ENCODE measurements around the gene PGAP1. TPM values are rescaled to one million over a fixed set of nuclear protein-coding genes. Genes with fewer than 3 reads are reported as not detected.
A peak's percentile ranks its signal among the peaks of the same experiment; 100 is the strongest.

PGAP1 gene, protein sequence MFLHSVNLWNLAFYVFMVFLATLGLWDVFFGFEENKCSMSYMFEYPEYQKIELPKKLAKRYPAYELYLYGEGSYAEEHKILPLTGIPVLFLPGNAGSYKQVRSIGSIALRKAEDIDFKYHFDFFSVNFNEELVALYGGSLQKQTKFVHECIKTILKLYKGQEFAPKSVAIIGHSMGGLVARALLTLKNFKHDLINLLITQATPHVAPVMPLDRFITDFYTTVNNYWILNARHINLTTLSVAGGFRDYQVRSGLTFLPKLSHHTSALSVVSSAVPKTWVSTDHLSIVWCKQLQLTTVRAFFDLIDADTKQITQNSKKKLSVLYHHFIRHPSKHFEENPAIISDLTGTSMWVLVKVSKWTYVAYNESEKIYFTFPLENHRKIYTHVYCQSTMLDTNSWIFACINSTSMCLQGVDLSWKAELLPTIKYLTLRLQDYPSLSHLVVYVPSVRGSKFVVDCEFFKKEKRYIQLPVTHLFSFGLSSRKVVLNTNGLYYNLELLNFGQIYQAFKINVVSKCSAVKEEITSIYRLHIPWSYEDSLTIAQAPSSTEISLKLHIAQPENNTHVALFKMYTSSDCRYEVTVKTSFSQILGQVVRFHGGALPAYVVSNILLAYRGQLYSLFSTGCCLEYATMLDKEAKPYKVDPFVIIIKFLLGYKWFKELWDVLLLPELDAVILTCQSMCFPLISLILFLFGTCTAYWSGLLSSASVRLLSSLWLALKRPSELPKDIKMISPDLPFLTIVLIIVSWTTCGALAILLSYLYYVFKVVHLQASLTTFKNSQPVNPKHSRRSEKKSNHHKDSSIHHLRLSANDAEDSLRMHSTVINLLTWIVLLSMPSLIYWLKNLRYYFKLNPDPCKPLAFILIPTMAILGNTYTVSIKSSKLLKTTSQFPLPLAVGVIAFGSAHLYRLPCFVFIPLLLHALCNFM
- total RNA-seq = 1 to 10 TPM; 7.9 to 9.0 TPM
- long read RNA-seq, full-length matches to known transcripts = 2 of 2 reads
- long read RNA-seq, partial matches to known transcripts = 0 of 2 reads
- long read RNA-seq, other reads (novel, unspliced or antisense) = 0 of 2 reads

DNA sequence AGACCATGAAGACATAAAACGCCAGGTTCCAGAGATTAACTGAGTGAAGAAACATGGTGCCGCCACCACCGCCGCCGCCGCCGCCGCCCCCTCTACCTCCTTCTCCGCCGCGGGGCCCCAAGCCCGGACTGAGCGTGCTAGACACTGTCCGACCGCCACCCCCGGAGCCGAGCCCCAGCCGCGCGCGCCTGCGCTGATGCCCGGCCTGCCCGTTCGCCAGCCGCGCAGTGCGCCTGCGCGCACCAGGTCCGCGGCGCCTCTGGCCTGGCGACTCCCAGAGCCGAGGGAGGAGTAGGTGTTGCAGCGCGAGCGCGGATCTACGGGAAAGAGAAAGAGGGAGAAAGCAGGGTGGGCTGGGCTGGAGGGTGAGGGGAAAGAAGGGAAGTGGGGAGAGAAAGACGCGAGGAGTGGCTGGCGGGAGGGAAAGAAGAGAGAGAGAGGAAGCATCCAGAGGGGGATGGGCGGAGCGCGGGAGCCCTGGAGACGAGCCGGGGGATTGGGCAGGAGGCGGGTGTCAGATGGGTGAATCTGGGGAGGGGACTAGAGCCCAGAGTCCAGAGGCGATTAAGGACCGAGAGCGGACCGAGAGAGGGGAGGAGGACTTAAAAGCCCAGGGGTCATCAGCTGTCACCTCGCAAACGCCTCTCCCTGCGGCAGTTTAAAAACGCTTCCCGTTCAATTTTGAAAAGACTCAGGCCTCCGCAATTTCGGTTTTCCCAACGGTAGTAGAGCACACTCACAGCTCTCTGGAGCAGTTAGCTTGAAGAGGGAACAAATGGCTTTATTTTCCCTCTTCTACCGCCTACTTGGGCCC lies at the start of gene PGAP1:
Gene PGAP1 (minus strand): TSS at position 146 of the 814 bp plus-strand sequence. CDS start 91 bp downstream, at position 55.
- intact Hi-C loops (cut with DNase I) = loop anchor here in 1 of 2 donors (2.0 kb wide), 1 partner anchor 62 kb away; no protein-coding TSS in a partner anchor
- DNase-seq (peak; percentile 93), ATAC-seq (peak; percentile 98 to 99)

DNA sequence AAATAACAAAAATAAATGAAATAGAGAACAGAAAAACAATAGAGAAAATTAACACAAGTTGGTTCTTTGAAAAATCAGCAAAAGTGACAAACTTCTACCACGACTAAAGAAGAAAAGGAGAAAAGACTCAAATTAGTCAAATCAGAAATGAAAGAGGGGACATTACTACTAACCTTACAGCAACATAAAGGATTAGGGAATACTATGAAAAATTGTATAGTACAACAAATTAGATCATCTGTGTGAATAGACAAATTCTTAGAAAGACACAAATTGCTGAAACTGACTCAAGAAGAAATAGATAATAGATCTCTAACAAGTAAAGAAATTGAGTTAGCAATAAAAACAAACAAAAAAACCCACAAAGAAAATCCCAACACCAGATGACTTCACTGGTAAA lies 48.5 kb upstream of the PGAP1 start:
- no peak for DNase-seq
- intact Hi-C loops (cut with DNase I) = no loop called here

GRCh38 chr2:196971574-196972279 lies 45.2 kb upstream of the PGAP1 start:
- intact Hi-C loops (cut with DNase I) = no loop called here
- no peak for DNase-seq
- ATAC-seq = no peak

More for the DNA sequence above, 48.5 kb upstream of the PGAP1 start:
- no peak for ATAC-seq

GRCh38 chr2:196970099-196970498 lies 43.6 kb upstream of the PGAP1 start:
- ATAC-seq (no peak), DNase-seq (no peak)
- intact Hi-C loops (cut with DNase I) = no loop called here

DNA sequence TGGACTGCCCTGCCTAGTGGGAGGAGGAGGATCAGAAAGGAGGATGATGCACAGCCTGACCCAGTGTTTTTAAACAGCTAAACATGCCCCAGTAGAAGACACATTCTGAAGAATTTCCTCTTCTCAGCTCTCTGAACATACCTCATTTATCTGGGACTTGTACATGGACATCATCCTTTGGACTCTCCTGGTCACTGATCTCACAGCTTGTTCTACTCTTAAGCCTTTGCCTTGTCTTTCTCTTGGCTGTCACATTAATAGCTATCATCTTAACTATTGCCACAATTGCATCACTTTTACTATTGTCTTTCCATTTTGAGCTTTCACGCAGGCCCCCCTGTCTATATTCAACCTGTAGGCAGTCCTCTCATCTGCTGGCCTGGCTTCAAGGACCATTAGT lies 42.0 kb upstream of the PGAP1 start:
- ATAC-seq (no peak), DNase-seq (no peak)
- intact Hi-C loops (cut with DNase I) = no loop called here

GRCh38 chr2:196967775-196968174 lies 41.3 kb upstream of the PGAP1 start:
- ATAC-seq (no peak), DNase-seq (no peak)
- intact Hi-C loops (cut with DNase I) = no loop called here

GRCh38 chr2:196967116-196967515 lies 40.6 kb upstream of the PGAP1 start:
- ATAC-seq = peak; percentile 82 to 87
- DNase-seq = no peak

DNA sequence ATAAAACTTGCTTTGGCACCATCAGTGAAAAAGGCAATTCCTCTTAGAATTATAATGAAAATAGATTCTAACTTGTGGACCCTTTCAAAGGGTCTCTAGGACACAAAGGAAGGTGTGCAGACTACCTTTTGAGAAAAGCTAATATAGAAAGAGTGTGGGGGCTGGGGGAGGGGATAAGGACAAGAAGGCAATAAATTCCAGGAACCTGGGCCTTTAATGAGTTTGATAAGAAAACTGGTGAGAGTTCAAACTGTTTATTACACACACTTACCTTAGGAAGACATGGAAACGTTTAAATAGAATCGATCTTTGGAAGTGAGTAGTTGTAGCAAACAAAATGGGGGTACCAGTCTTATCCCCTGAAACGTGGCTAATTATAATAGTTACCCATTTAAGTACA lies 39.6 kb upstream of the PGAP1 start:
- DNase-seq (no peak), ATAC-seq (no peak)
- intact Hi-C loops (cut with DNase I) = no loop called here

More at GRCh38 chr2:196967116-196967515, 40.6 kb upstream of the PGAP1 start:
- intact Hi-C loops (cut with DNase I) = no loop called here

- no peak for ATAC-seq
- intact Hi-C loops (cut with DNase I) = no loop called here
- no peak for DNase-seq
Observed at GRCh38 chr2:196965651-196966050, 39.1 kb upstream of the PGAP1 start.

DNA sequence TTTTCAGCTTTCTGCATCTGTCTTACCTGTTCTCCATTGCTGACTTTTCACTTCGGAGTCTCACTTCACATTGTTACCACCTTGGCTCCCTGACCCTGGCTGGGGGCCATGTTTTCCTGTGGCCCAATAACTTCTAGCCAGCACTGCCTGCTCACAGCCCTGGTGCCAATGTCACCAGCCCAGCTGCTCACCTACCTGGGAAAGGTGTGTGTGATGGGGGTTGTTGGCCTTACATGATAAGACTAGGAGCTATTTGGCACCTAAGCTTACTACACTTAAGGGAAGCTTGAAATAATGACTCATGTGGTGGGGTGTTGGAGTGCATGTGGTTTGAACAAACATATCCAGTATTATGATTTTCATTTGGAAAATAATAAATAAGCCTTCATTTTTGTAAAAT lies 37.5 kb upstream of the PGAP1 start:
- intact Hi-C loops (cut with DNase I) = no loop called here
- DNase-seq (no peak), ATAC-seq (no peak)

- ATAC-seq (no peak), DNase-seq (no peak)
- intact Hi-C loops (cut with DNase I) = no loop called here
Observed at GRCh38 chr2:196963043-196963442, 36.5 kb upstream of the PGAP1 start.

DNA sequence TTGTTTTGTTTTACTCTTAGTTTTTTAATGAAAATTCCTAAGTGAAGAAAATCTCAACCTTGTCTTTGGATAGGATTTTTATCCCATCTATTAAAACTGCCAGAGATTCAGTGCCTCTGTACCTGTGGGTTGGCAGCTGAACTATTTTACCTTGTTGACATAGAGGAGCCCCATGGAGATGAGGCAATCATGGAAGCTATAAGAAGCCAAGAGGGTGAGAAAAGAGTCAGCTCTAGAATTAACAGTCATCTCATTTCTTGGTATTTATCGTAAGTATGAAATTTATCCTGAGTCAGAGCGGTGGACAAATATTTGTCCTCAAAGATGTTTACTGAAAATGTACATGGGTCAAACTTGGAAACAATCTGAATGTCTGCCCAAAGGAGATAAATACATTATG lies 35.8 kb upstream of the PGAP1 start:
- intact Hi-C loops (cut with DNase I) = no loop called here
- ATAC-seq = no peak

GRCh38 chr2:196961889-196962288 lies 35.4 kb upstream of the PGAP1 start:
- ATAC-seq = no peak
- intact Hi-C loops (cut with DNase I) = no loop called here

More for the DNA sequence above, 35.8 kb upstream of the PGAP1 start:
- no peak for DNase-seq

DNA sequence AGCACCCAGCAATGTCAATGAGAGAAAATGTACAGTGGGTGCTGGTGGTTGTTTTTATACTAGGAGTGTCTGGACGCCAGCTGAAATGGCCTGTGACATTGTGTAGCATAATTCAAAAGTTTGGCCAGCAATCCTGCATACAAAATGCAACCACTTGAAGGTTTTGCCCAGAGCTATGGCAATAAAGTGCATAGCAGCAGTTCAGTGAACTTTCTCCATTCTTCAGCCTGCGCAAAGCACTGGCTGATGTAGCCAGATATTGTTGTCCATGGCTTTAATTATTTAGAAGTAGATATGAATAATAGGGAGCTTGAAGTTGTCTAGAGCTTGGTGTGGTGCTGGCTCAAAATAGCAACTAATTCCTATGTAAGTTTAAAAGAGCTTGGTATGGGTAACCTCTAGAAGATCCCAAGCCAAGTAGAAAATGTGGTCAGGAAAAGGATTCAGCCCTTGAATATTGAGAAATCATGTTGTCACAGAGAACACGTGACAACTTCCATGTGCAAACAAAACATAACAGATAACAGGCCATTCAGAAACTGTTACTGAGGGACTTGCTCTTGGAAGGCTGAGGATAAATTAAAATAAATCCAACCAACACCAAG lies 33.3 kb upstream of the PGAP1 start:
- intact Hi-C loops (cut with DNase I) = no loop called here
- no peak for DNase-seq
- no peak for ATAC-seq

More at GRCh38 chr2:196961889-196962288, 35.4 kb upstream of the PGAP1 start:
- DNase-seq = no peak

DNA sequence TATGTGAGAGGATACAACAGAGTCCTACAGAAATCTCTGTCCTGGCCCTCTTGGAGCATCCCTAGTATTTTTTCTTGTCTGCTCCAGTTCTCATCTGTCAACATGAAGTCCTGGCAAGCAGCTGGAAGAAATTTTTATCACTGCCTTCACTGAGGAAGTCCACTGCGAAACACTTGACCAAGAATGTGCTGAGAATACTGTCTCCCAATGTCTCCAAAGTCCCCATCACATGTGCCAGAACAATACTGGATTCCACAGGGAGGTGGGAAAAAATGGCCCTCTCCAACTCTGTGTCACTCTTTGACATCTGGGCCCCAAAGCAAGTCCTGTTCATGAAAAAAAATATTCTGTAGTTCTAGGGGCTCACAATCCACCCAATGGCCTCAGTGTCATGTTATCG lies 32.8 kb upstream of the PGAP1 start:
- no peak for DNase-seq
- no peak for ATAC-seq
- intact Hi-C loops (cut with DNase I) = no loop called here

DNA sequence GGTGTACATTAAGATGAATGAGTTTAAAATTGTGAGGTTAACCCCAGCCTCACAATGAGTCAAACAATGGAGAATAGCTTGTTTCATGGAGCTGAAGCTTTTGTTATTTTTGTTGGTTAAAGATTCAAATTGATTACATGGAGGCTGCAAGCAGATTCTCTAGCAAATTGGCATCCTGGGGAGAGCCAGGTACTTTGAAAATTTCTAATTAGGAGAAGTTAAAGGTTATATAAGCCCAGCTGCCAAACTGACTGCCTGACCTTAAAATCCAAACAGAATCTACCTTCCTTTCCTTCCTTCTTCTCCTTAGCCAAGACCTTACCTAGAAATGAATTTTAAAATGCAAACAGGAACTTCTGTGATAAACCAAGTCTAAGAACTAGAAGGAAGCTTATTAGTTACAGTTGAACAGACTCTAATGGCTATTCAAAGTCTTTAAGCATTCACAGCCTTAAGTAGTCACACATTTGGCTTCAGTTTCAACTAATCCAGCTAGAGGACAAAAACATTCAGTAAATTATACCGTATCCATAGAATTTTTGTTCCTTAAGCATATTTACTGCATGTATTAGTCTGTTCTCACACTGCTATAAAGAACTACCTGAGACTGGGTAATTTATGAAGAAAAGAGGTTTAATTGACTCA lies 31.5 kb upstream of the PGAP1 start:
- intact Hi-C loops (cut with DNase I) = no loop called here
- no peak for DNase-seq
- no peak for ATAC-seq

DNA sequence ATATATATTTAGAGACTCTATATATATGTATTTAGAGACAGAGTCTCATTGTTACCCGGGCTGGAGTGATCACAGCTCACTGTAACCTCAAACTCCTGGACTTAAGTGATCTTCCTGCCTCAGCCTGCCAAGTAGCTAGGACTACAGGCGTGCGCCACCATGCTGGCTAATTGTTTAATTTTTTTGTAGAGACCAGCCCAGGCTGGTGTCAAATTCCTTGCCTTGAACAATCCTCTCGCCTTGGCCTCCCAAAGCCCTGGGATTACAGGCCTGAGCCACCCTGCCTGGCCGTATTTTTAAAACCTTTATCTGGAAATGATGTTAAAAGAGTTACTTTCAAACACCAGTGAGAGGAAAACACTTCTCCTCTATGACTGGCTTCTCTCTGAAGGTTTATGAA lies 30.9 kb upstream of the PGAP1 start:
- intact Hi-C loops (cut with DNase I) = no loop called here
- DNase-seq (no peak), ATAC-seq (no peak)

GRCh38 chr2:196956069-196956468 lies 29.6 kb upstream of the PGAP1 start:
- ATAC-seq (no peak), DNase-seq (no peak)
- intact Hi-C loops (cut with DNase I) = no loop called here
